ENCODE measurements around the gene POPDC2. TPM values are rescaled to one million over a fixed set of nuclear protein-coding genes. Genes with fewer than 3 reads are reported as not detected.

Gene POPDC2
- total and polyA plus RNA-seq, 2 experiments from 2014 or later, result 107 to 180 TPM

- Histone ChIP-seq H3K4me1 (ENCODE audit: low read depth) (peaks cover 19% of the 10 kb centered on the region), H3K4me3 (no peak overlapping the region), H3K27me3 (no peaks in the 10 kb centered on the region), H3K36me3 (peaks cover 14% of the 10 kb centered on the region), H3K27ac (peak overlapping the region; percentile 28), H3K9me3 (ENCODE audit: low read depth) (no peaks in the 10 kb centered on the region)
- TF ChIP-seq CTCF (IDR thresholded peaks at IDR 0.05; ENCODE audit: low read depth, low read length), result no peak
- DNase-seq (ENCODE audit: low read depth in 1 of 2, low spot score in 1 of 2), result peak in 1 of 2 donors; percentile 56
These were observed 24.1 kb downstream of the POPDC2 start for GRCh38 chr3:119636249-119636648.

GRCh38 chr3:119635719-119636118 lies 24.7 kb downstream of the POPDC2 start:
- H3K27ac ChIP-seq, result peak overlapping the region; percentile 28
- peaks cover 12% of the 10 kb centered on the region for H3K36me3 ChIP-seq
- no peaks in the 10 kb centered on the region for H3K27me3 ChIP-seq
- no peaks in the 10 kb centered on the region for H3K9me3 ChIP-seq (ENCODE audit: low read depth)
- TF ChIP-seq CTCF (IDR thresholded peaks at IDR 0.05; ENCODE audit: low read depth, low read length), result no peak
- no peak overlapping the region for H3K4me3 ChIP-seq
- no peak for DNase-seq (ENCODE audit: low read depth in 1 of 2, low spot score in 1 of 2)
- H3K4me1 ChIP-seq (ENCODE audit: low read depth), result peaks cover 19% of the 10 kb centered on the region

- no peak overlapping the region for H3K27ac ChIP-seq
- no peak overlapping the region for H3K4me3 ChIP-seq
- DNase-seq (ENCODE audit: low read depth in 1 of 2, low spot score in 1 of 2), result no peak
- no peaks in the 10 kb centered on the region for H3K27me3 ChIP-seq
- H3K4me1 ChIP-seq (ENCODE audit: low read depth), result peaks cover 7% of the 10 kb centered on the region
- no peaks in the 10 kb centered on the region for H3K9me3 ChIP-seq (ENCODE audit: low read depth)
- TF ChIP-seq CTCF (IDR thresholded peaks at IDR 0.05; ENCODE audit: low read depth, low read length), result no peak
- H3K36me3 ChIP-seq, result no peaks in the 10 kb centered on the region
These were observed 27.6 kb downstream of the POPDC2 start for GRCh38 chr3:119632829-119633228.

GRCh38 chr3:119632216-119632615 lies 28.2 kb downstream of the POPDC2 start:
- Histone ChIP-seq H3K4me3 (no peak overlapping the region), H3K36me3 (no peaks in the 10 kb centered on the region), H3K4me1 (ENCODE audit: low read depth) (peaks cover 7% of the 10 kb centered on the region), H3K9me3 (ENCODE audit: low read depth) (no peaks in the 10 kb centered on the region), H3K27me3 (no peaks in the 10 kb centered on the region), H3K27ac (no peak overlapping the region)
- no peak for TF ChIP-seq CTCF (IDR thresholded peaks at IDR 0.05; ENCODE audit: low read depth, low read length)
- DNase-seq (ENCODE audit: low read depth in 1 of 2, low spot score in 1 of 2), result no peak

- Histone ChIP-seq H3K9me3 (ENCODE audit: low read depth) (no peaks in the 10 kb centered on the region), H3K27me3 (no peaks in the 10 kb centered on the region), H3K27ac (no peak overlapping the region), H3K4me3 (no peak overlapping the region), H3K36me3 (no peaks in the 10 kb centered on the region), H3K4me1 (ENCODE audit: low read depth) (peaks cover 7% of the 10 kb centered on the region)
- no peak for DNase-seq (ENCODE audit: low read depth in 1 of 2, low spot score in 1 of 2)
- no peak for TF ChIP-seq CTCF (IDR thresholded peaks at IDR 0.05; ENCODE audit: low read depth, low read length)
These were observed 28.9 kb downstream of the POPDC2 start for GRCh38 chr3:119631516-119631915.

- Histone ChIP-seq H3K27ac (no peak overlapping the region), H3K9me3 (ENCODE audit: low read depth) (no peaks in the 10 kb centered on the region), H3K27me3 (no peaks in the 10 kb centered on the region), H3K36me3 (no peaks in the 10 kb centered on the region), H3K4me1 (ENCODE audit: low read depth) (peaks cover 9% of the 10 kb centered on the region), H3K4me3 (no peak overlapping the region)
- TF ChIP-seq CTCF (IDR thresholded peaks at IDR 0.05; ENCODE audit: low read depth, low read length), result no peak
- DNase-seq (ENCODE audit: low read depth in 1 of 2, low spot score in 1 of 2), result no peak
These were observed 29.5 kb downstream of the POPDC2 start for GRCh38 chr3:119630880-119631329.

All from cardiac muscle cell (in vitro differentiated cells and primary cell).